GM12878 (cell line): ENCODE data around the gene SLC4A1. TPM values are rescaled to one million over a fixed set of nuclear protein-coding genes. Genes with fewer than 3 reads are reported as not detected.

ENCODE experiments used
- BACH1 ChIP-seq: fragments of 450-650 bp; IDR thresholded peaks from 2 replicates; pipeline ENCODE4 v1.6.1; 2017; ENCODE audit warnings: mild to moderate bottlenecking, borderline replicate concordance
- BCL11A ChIP-seq: IDR thresholded peaks from 2 replicates; pipeline ENCODE4 v1.6.1; 2011; ENCODE audit warnings: low read depth, low read length
- BRCA1 ChIP-seq: IDR thresholded peaks from 2 replicates; pipeline ENCODE4 v1.6.1; 2011; ENCODE audit warnings: low read depth, low read length, improper control_type of control experiment
- CEBPB ChIP-seq, 2 experiments: fragments of 150-350 bp in 1 of 2; IDR thresholded peaks; 2 replicates each; pipeline ENCODE4 v1.6.1; 2012 to 2014; ENCODE audit warnings: low read depth in 2 of 2, low read length in 2 of 2, borderline replicate concordance in 1 of 2, inconsistent platforms in 1 of 2
- CHD1 ChIP-seq: IDR thresholded peaks from 2 replicates; pipeline ENCODE4 v1.6.1; 2012; ENCODE audit warnings: low read depth, low read length, improper control_type of control experiment
- EZH2 ChIP-seq: IDR thresholded peaks from 2 replicates; pipeline ENCODE4 v1.6.1; 2012; ENCODE audit warnings: low read depth, mild to moderate bottlenecking, control low read depth, inconsistent platforms, low read length, borderline replicate concordance; ENCODE audit not compliant: control insufficient read depth
- FOXM1 ChIP-seq: IDR thresholded peaks from 2 replicates; pipeline ENCODE4 v1.6.1; 2012; ENCODE audit warnings: low read depth, mild to moderate bottlenecking, inconsistent platforms, low read length, moderate library complexity
- HCFC1 ChIP-seq: fragments of 150-350 bp; IDR thresholded peaks from 2 replicates; pipeline ENCODE4 v1.6.1; 2014; ENCODE audit warnings: low read length
- HDGF ChIP-seq: fragments of 450-650 bp; IDR thresholded peaks from 2 replicates; pipeline ENCODE4 v1.6.1; 2016; ENCODE audit warnings: antibody characterized with exemption
- JUNB ChIP-seq: IDR thresholded peaks from 2 replicates; pipeline ENCODE4 v1.6.1; 2016; ENCODE audit warnings: antibody characterized with exemption, mild to moderate bottlenecking
- KDM1A ChIP-seq: fragments of 200-600 bp; sonication (generic); IDR thresholded peaks from 2 replicates; pipeline ENCODE4 v1.6.1; 2016; ENCODE audit warnings: borderline replicate concordance
- LARP7 ChIP-seq: fragments of 450-650 bp; IDR thresholded peaks from 2 replicates; pipeline ENCODE4 v1.6.1; 2017; ENCODE audit warnings: mild to moderate bottlenecking
- MEF2B ChIP-seq: fragments of 450-650 bp; IDR thresholded peaks from 2 replicates; pipeline ENCODE4 v1.6.1; 2018; ENCODE audit warnings: mild to moderate bottlenecking, moderate library complexity; ENCODE audit not compliant: partially characterized antibody, poor library complexity, severe bottlenecking
- MXI1 ChIP-seq: fragments of 150-350 bp; IDR thresholded peaks from 2 replicates; pipeline ENCODE4 v1.6.1; 2011; ENCODE audit warnings: low read depth, mild to moderate bottlenecking, inconsistent platforms, low read length, improper control_type of control experiment
- POLR2AphosphoS2 ChIP-seq: IDR thresholded peaks from 2 replicates; pipeline ENCODE4 v1.6.1; 2011; ENCODE audit warnings: low read depth, mild to moderate bottlenecking, low read length, improper control_type of control experiment, moderate library complexity
- RFX5 ChIP-seq: IDR thresholded peaks from 2 replicates; pipeline ENCODE4 v1.6.1; 2011; ENCODE audit warnings: low read depth, low read length, improper control_type of control experiment
- SIX5 ChIP-seq: IDR thresholded peaks from 2 replicates; pipeline ENCODE4 v1.6.1; 2011; ENCODE audit warnings: mild to moderate bottlenecking, low read depth, low read length, moderate library complexity; ENCODE audit not compliant: severe bottlenecking
- SMAD5 ChIP-seq: IDR thresholded peaks from 2 replicates; pipeline ENCODE4 v1.6.1; 2016; ENCODE audit warnings: antibody characterized with exemption, low read depth
- STAT3 ChIP-seq: IDR thresholded peaks from 2 replicates; pipeline ENCODE4 v1.6.1; 2011; ENCODE audit warnings: low read depth, low read length, improper control_type of control experiment
- SUPT20H ChIP-seq: IDR thresholded peaks from 2 replicates; pipeline ENCODE4 v1.6.1; 2011; ENCODE audit warnings: low read depth, mild to moderate bottlenecking, low read length, moderate library complexity, borderline replicate concordance; ENCODE audit not compliant: control insufficient read depth
- ZBTB40 ChIP-seq: fragments of 450-650 bp; IDR thresholded peaks from 2 replicates; pipeline ENCODE4 v1.6.1; 2016; ENCODE audit warnings: mild to moderate bottlenecking, moderate library complexity, borderline replicate concordance
- ZNF24 ChIP-seq: fragments of 450-650 bp; IDR thresholded peaks from 2 replicates; pipeline ENCODE4 v1.6.1; 2017; ENCODE audit warnings: antibody characterized with exemption, mild to moderate bottlenecking
- polyA plus RNA-seq, 11 experiments: library from polyadenylated mRNA; depleted of rRNA in 4 of 11; unstranded in 6 of 11; stranded (reverse) in 5 of 11; fragments of >200 nt; fragmentation: Nextera tagmentation in 4 of 11; fragmentation: Illumina TruSeq in 1 of 11; extraction: Ambion mirVana in 4 of 11; extraction: Trizol in 1 of 11; gene quantifications; 1 replicate in 1 of 11; 2 replicates in 10 of 11; pipeline versions ENCODE4 v1.2.1 to v1.2.3, GENCODE V29; 2011 to 2016; ENCODE audit warnings: inconsistent platforms in 2 of 11, missing spikeins in 2 of 11, low read depth in 1 of 11
- total RNA-seq, 4 experiments: library from RNA; depleted of rRNA in 3 of 4; stranded (reverse); fragments of >200 nt in 3 of 4; fragmentation: Illumina TruSeq in 1 of 4; extraction: Trizol in 1 of 4; gene quantifications; 2 replicates each; pipeline versions ENCODE4 v1.2.1 to v1.2.3, GENCODE V29; 2013 to 2021
- TF ChIP-seq, protein P1 (sequence below): fragments of 450-650 bp; IDR thresholded peaks from 2 replicates; pipeline ENCODE4 v1.6.1; 2018; ENCODE audit warnings: borderline replicate concordance, mild to moderate bottlenecking; ENCODE audit not compliant: partially characterized antibody
- TF ChIP-seq, protein P2 (sequence below): IDR thresholded peaks from 2 replicates; pipeline ENCODE4 v1.6.1; 2012; ENCODE audit warnings: low read depth, low read length, improper control_type of control experiment

Gene SLC4A1
- total and polyA plus RNA-seq, 10 of the 15 experiments (the other 5 are each of a cell fraction or from before 2014, with no cell fraction given): 0.03 TPM; not detected in 9

DNA sequence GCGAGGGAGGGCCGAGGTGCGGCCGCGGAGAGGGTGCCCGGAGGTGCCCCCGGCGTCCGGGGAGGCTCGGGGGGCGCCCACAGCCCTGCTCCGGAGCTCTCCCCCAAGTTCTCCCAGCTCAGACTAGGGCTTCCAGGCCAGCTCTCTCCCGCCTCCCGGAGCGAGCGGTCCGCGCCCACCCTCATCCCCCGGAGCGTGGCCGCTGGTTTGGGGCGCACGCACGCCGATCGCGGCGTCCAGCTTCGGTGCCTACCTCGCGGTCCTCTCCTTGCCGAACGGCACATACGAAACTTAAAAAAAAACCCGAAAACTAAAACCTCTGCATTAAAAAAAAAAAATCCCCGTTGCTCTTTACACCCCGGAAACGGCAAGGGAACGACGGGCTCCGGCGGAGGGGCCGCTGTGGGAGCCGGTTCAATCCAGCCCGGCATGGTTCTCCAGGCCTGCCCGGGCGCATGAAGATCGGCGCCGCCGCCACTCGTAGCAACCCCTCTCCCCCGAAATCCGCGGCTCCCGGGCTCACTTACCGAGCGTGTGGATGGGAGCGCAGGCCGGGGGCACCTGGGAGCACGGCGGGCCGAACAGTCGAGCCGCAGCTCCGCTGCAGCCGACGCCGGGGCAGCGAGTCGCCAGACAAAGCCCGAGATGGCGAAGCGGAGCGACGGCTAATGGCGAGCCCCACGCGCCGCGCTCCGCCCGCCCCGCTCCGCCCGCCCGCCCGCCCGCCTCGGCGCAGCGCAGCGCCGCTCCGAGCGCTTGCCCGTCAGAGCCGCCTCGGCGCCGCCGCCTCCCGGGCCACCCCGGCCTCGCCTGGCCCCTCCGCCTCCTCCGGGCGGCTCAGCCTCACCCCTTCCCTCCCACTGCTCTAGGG is 47.5 kb downstream of the SLC4A1 start (continued):
- TF ChIP-seq, protein P1, sequence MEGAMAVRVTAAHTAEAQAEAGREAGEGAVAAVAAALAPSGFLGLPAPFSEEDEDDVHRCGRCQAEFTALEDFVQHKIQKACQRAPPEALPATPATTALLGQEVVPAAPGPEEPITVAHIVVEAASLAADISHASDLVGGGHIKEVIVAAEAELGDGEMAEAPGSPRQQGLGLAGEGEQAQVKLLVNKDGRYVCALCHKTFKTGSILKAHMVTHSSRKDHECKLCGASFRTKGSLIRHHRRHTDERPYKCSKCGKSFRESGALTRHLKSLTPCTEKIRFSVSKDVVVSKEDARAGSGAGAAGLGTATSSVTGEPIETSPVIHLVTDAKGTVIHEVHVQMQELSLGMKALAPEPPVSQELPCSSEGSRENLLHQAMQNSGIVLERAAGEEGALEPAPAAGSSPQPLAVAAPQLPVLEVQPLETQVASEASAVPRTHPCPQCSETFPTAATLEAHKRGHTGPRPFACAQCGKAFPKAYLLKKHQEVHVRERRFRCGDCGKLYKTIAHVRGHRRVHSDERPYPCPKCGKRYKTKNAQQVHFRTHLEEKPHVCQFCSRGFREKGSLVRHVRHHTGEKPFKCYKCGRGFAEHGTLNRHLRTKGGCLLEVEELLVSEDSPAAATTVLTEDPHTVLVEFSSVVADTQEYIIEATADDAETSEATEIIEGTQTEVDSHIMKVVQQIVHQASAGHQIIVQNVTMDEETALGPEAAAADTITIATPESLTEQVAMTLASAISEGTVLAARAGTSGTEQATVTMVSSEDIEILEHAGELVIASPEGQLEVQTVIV: peak; percentile 19
- TF ChIP-seq RFX5 (no peak), MXI1 (no peak), EZH2 (no peak), ZBTB40 (no peak), SUPT20H (no peak), SIX5 (no peak), CHD1 (no peak), LARP7 (peak; percentile 13; the same call in 1 of the 2 replicates), STAT3 (no peak), HCFC1 (no peak), MEF2B (no peak), JUNB (no peak), BRCA1 (no peak), FOXM1 (no peak), BACH1 (peak; percentile 71), HDGF (peak; percentile 72; the same call in 1 of the 2 replicates), POLR2AphosphoS2 (no peak), CEBPB (IDR thresholded peaks at IDR 0.05; ENCODE audit: borderline replicate concordance in 1 of 2, low read depth in 2 of 2, low read length in 2 of 2) (no peak), SMAD5 (0 out of 2 replicates have a peak, but pooled peaks have one; percentile 26), ZNF24 (no peak), KDM1A (no peak), BCL11A (no peak)
- TF ChIP-seq, protein P2, sequence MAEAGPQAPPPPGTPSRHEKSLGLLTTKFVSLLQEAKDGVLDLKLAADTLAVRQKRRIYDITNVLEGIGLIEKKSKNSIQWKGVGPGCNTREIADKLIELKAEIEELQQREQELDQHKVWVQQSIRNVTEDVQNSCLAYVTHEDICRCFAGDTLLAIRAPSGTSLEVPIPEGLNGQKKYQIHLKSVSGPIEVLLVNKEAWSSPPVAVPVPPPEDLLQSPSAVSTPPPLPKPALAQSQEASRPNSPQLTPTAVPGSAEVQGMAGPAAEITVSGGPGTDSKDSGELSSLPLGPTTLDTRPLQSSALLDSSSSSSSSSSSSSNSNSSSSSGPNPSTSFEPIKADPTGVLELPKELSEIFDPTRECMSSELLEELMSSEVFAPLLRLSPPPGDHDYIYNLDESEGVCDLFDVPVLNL: no peak
